GM19395 (cell line): ENCODE data around the gene HNRNPM.
A peak's percentile ranks its signal among the peaks of the same experiment; 100 is the strongest.

Experiments used
- ATAC-seq: cut with Tn5 transposase; IDR thresholded peaks from one replicate; pipeline ENCODE4 v1.9.1; 2021; ENCODE audit warnings: mild to moderate bottlenecking, moderate library complexity; ENCODE audit not compliant: unreplicated experiment

Gene HNRNPM

GRCh38 chr19:8484331-8484894 lies 39.6 kb downstream of the HNRNPM start:
- ATAC-seq = no peak

- ATAC-seq = no peak
These were observed 41.0 kb downstream of the HNRNPM start for GRCh38 chr19:8485561-8486371.

DNA sequence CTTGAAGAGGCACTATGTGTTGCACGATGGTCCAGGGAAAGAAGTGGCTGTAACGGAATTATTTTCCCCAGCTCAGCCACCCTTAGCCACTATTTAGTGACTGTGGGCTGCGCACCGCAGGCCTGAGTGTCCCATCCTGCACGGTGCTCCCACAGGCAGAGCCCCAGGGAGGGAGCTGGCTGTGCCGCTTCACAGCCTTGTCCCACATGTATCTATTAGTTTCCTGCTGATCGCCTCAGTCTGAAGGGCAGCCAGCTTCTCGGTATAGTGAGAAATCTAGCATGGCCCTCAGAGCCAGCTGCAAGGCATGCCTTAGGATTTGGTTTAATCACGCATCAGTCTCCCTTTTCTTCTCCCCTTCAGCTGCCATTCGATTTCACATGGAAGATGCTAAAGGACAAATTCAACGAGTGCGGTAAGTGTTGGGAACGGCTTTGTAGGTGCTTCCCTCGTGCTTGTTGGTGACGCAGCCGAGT lies 41.9 kb downstream of the HNRNPM start:
- ATAC-seq = no peak

- ATAC-seq = peak; percentile 75
These were observed 42.5 kb downstream of the HNRNPM start for GRCh38 chr19:8487137-8487851.

GRCh38 chr19:8488365-8488764 lies 43.6 kb downstream of the HNRNPM start:
- ATAC-seq = no peak

DNA sequence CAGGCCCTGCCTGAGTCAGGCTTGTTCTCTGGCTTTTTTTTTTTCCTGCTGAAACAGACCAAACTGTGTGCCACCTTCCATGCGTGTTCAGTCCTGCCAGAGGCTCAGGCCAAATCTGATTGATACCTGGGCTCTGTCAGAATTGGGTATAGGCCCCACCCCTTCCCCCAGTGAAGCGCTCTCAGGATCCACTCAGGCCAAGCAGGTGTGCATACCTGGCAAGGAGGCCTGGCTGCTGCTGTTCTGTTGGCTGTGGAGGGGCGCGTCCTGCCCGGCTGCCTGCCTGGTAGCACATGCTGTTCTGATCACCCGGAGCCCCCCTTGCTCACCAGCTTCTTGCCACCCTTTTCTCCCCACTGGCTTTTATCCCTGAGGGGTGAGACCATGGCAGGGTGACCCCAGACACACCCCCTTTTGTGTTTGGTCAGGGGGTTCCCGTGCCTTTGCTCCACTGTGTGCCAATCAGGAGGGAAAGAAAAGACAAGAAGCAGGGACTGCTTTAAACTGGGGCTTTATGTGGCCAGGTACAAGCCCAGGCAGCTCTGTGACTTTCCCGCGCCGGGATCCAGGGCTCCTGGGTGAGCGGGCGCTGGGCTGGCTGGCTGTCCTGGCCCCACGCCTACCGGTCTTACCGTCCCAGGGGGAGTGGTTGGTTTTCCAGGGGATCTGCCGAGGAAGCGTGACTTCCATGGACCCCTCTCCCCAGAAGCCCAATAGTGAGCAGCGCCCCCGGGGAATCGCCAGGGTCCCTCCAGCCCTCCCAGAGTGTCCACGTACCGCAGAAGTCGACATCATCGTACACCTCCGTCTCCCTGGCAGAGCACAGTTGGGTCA lies 45.0 kb downstream of the HNRNPM start:
- ATAC-seq = no peak

DNA sequence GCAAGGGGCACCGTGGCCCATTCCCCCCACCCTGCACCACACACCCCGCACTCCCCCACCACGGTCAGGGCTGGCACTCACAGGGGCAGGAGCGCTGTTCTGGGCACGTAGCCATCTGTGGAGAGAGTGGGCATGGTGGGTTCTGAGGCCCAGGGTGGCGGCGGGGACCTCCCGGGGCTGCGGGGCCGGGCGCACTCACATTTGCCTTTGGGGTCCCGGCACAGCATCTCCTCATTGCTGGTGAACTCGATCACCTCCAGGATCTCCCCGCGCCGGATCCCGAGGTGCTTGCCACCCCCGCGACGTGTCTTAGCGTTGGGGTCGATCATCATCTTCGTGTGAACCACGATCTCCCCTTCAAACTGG lies 45.6 kb downstream of the HNRNPM start:
- ATAC-seq = no peak

GRCh38 chr19:8490873-8491272 lies 46.1 kb downstream of the HNRNPM start:
- ATAC-seq = no peak

- no peak for ATAC-seq
These were observed 46.8 kb downstream of the HNRNPM start for GRCh38 chr19:8491574-8491973.

DNA sequence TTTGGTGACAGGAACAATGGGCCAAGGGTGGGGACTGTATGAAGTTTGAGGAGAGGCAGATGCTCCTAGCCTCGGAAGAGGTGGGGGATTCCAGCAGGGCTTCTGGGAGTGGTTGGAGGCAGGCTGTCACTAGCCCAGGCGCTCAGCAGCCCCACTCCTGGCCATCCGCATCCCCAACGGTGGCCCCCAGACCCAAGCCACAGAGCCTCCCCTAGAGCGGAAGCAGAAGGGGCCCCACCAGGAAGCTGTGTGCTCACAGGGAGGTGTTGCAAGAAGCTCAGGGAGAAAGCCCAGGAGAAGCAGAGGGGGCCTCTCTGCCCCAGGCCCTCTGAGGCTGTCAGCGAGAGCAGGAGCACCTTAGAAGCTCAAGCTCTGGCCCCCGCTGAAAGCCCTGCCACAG lies 49.4 kb downstream of the HNRNPM start:
- ATAC-seq = no peak

DNA sequence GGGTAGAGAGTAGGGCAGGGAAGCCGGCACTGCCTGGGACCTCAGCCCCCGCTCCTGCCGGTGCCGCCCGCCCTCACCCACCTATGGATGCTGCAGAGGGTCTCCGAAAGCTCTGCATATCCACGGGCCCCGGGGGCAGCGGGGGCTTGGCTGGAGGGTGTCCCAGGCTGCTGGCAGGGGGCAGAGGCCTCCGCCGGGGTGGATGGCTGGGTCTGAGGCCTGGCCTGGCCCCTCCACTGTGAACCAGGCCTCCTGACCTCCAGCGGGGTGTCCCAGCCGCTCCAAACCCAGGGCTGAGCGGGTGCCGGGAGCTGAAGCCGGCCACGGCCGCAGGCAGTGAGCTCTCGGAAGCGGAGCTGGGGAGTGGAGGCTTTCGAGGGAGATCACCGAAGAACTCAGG lies 53.5 kb downstream of the HNRNPM start:
- no peak for ATAC-seq

DNA sequence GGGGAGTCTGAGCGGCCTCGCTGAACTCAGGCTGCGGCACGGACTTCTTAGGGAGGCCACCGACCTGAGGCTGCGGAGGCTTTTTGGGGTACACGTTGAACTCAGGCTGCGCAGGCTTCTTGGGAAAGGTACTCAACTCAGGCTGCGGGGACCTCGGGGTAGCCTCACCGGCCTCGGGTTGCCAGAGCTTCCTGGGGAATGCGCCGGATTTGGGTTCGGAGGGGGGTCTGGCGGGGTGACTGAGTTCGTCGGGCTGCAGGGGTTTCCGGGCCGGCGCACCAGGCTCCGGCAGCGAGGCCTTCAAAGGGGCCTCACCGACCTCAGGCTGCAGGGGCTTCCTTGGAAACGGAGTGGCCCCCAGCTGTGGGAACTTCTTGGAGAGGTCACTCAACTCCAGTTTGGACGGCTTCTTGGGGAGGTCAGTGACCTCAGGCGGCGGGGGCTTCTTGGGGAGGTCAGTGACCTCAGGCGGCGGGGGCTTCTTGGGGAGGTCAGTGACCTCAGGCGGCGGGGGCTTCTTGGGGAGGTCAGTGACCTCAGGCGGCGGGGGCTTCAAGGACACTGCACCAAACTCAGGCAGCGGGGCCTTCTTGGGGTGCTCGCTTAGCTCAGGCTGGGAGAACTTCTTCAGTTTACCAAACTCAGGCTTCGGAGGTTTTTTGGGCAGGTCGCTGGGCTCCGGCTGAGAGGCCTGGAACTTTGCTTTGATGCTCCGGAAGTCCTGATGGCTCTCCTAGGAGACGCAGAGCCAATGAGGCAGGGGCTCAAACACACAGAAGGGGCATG lies 54.5 kb downstream of the HNRNPM start:
- no peak for ATAC-seq

DNA sequence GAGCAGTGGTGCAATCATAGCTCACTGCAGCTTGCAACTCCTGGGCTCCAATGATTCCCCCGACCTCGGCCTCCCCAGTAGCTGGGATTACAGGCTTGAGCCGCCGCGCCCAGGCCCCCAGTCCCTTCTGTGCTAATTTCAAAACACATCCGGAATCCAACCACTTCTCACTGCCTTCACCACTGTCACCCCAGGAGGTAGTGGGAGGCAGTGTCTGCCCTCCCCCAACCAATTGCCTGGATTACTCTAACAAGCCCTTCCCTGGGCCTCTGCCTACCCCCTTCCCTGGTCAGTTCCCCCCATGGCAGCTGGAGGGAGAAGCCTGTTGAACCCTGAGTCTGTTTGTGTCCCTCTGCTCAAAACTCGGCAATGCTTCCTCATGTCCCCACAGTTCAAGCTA lies 55.4 kb downstream of the HNRNPM start:
- ATAC-seq = no peak

- ATAC-seq = no peak
These were observed 56.7 kb downstream of the HNRNPM start for GRCh38 chr19:8501516-8501915.

DNA sequence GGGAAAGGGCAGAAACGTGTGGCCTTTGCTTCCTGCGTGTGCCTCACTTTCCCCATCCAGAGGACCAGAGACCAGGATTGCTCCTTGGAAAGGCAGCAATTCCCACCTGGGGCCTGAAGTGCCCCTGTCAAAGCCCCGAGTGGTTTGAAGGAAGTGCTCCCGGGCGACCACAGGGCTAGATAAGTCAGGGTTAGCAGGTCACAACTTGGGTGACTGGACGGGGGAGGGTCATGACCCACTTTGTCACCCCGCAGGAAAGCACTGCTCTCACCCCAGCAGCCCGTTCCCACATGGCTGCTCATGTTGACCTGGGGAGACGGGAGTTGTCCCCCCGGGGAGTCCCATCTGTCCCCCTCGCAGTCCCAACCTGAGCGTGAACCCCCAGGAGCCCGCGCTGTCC lies 57.2 kb downstream of the HNRNPM start:
- no peak for ATAC-seq

- ATAC-seq = no peak
These were observed 58.7 kb downstream of the HNRNPM start for GRCh38 chr19:8503510-8503909.

- ATAC-seq = no peak
These were observed 59.4 kb downstream of the HNRNPM start for GRCh38 chr19:8504171-8504570.

- ATAC-seq = no peak
These were observed 60.1 kb downstream of the HNRNPM start for GRCh38 chr19:8504919-8505318.

DNA sequence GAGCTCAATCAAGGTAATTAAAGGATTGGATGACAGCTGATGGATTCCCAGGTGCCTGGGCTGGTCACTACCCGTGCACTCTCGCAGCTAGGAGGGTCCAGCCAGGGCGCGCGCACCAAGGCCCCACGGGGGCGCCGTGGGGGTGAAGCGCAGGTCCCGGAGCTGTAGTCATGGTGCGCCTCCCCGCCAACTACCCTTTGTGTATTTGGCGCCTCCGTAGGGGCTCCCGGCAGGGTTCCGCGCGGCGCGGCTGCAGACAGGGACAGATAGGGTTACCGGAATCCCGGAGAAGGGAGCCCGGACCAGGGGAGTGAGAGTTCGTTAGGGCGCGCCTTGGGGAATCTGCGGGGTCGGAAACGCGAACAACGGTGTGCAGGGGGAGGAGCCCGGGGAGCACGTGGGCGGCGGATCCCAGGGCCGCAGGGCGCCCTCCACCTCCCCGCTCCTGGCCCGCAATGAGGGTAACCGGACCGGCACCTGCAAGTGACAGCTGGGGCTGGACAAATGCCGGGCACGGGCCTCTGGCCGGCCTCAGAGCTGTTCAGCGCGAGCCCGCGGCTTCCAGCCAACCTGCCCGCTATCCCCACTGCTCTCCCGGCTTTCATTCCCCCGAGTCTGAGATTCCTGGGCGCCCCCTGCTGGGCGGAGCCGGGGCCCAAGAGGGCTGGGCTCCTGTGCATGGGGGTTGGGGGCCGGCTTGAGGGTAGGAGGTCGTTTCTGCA lies 61.1 kb downstream of the HNRNPM start:
- ATAC-seq = peak; percentile 67
